HL-60 (cell line): ENCODE data around the gene GREB1.

Experiments
- DNase-seq, 2 experiments: peaks; one replicate each; pipeline ENCODE4 v3.0.0-alpha.2; 2010 to 2020; ENCODE audit warnings: low read depth in 1 of 2, low spot score in 1 of 2
- H3K27ac ChIP-seq: fragments of 250-450 bp; sonication (Bioruptor Pico); replicated peaks from 2 replicates; pipeline ENCODE4 v1.5.1; 2020; ENCODE audit warnings: mild to moderate bottlenecking, moderate library complexity
- H3K27me3 ChIP-seq: fragments of 250-450 bp; sonication (Bioruptor Pico); 2 replicates; pipeline ENCODE4 v1.5.1; 2021; ENCODE audit warnings: mild to moderate bottlenecking, moderate library complexity; ENCODE audit not compliant: insufficient read depth, poor library complexity, severe bottlenecking
- H3K4me3 ChIP-seq: replicated peaks from 2 replicates; pipeline ENCODE4 v1.5.1; 2011; ENCODE audit warnings: mild to moderate bottlenecking, control low read depth, low read length; ENCODE audit not compliant: insufficient read depth
- CTCF ChIP-seq: IDR thresholded peaks from one replicate; pipeline ENCODE4 v1.5.1; 2011; ENCODE audit warnings: low read length, control low read depth, inconsistent platforms; ENCODE audit not compliant: insufficient read depth
- GABPA ChIP-seq: IDR thresholded peaks from 2 replicates; pipeline ENCODE4 v1.6.1; 2012; ENCODE audit warnings: low read depth
- POLR2AphosphoS5 ChIP-seq: IDR thresholded peaks from 2 replicates; pipeline ENCODE4 v1.6.1; 2012; ENCODE audit warnings: low read depth
- REST ChIP-seq: IDR thresholded peaks from 2 replicates; pipeline ENCODE4 v1.6.1; 2012; ENCODE audit warnings: low read depth; ENCODE audit not compliant: insufficient replicate concordance
- SPI1 ChIP-seq: IDR thresholded peaks from 2 replicates; pipeline ENCODE4 v1.6.1; 2012; ENCODE audit warnings: low read depth, mild to moderate bottlenecking, borderline replicate concordance

Gene GREB1

GRCh38 chr2:11684894-11685460 is 151.1 kb downstream of the GREB1 start:
- TF ChIP-seq GABPA (no peak), POLR2AphosphoS5 (no peak)
- no peak for DNase-seq
- no peaks in the 10 kb centered on the region for H3K27me3 ChIP-seq

GRCh38 chr2:11685906-11686470 is 152.1 kb downstream of the GREB1 start:
- Histone ChIP-seq H3K27me3 (no peaks in the 10 kb centered on the region), H3K4me3 (no peak overlapping the region), H3K27ac (no peak overlapping the region)
- no peak for DNase-seq
- TF ChIP-seq GABPA (no peak), SPI1 (no peak), CTCF (no peak), POLR2AphosphoS5 (no peak)

More at GRCh38 chr2:11684894-11685460, 151.1 kb downstream of the GREB1 start:
- Histone ChIP-seq H3K27ac (no peak overlapping the region), H3K4me3 (no peak overlapping the region)

- Histone ChIP-seq H3K27me3 (no peaks in the 10 kb centered on the region), H3K27ac (no peak overlapping the region), H3K4me3 (no peak overlapping the region)
- no peak for TF ChIP-seq POLR2AphosphoS5
- TF ChIP-seq GABPA: no peak
- TF ChIP-seq CTCF: no peak
- no peak for TF ChIP-seq SPI1
- TF ChIP-seq REST: no peak
- DNase-seq: no peak
These were observed 153.9 kb downstream of the GREB1 start for GRCh38 chr2:11687736-11688135.

- Histone ChIP-seq H3K27me3 (no peaks in the 10 kb centered on the region), H3K4me3 (peak overlapping the region; percentile 9; the same call in 1 of the 2 replicates), H3K27ac (no peak overlapping the region)
- peak; percentile 72 to 86 for DNase-seq
- peak; percentile 87; the same call in 1 of the 2 replicates for TF ChIP-seq SPI1
- peak; percentile 39 for TF ChIP-seq CTCF
- no peak for TF ChIP-seq POLR2AphosphoS5
- TF ChIP-seq REST: no peak
These were observed 154.6 kb downstream of the GREB1 start for GRCh38 chr2:11688222-11689069.
